Right cardiac atrium (tissue), 5 donors: ENCODE results near the gene MRPL40. TPM values are rescaled to one million over a fixed set of nuclear protein-coding genes. Genes with fewer than 3 reads are reported as not detected.

Experiments
- ATAC-seq, 2 donors: fragments of 200-7000 bp; cut with Tn5 transposase; one replicate each; pipeline versions ENCODE4 v1.8.0 to v1.9.1; 2020; ENCODE audit warnings: moderate library complexity in 2 of 2, mild to moderate bottlenecking in 1 of 2
- DNase-seq, 3 donors: peaks; one replicate each; pipeline ENCODE4 v3.0.0-alpha.2; 2020
- H3K27ac ChIP-seq: one replicate; pipeline ENCODE4 v1.5.1; 2013; ENCODE audit warnings: mild to moderate bottlenecking, low read length, control low read depth, moderate library complexity
- H3K27me3 ChIP-seq: one replicate; pipeline ENCODE4 v1.6.1; 2013; ENCODE audit not compliant: control insufficient read depth, insufficient read depth
- H3K4me1 ChIP-seq: one replicate; pipeline ENCODE4 v1.6.1; 2013; ENCODE audit warnings: low read length; ENCODE audit not compliant: control insufficient read depth, insufficient read depth
- H3K4me3 ChIP-seq: one replicate; pipeline ENCODE4 v1.5.1; 2013; ENCODE audit warnings: low read length, control low read depth
- H3K9me3 ChIP-seq: one replicate; pipeline ENCODE4 v1.6.1; 2013; ENCODE audit warnings: low read length; ENCODE audit not compliant: control insufficient read depth
- WGBS: extraction: QIAGEN DNeasy Blood & Tissue Kit; methylation state at CpG from one replicate; pipeline ENCODE4 v1.1.7; 2013; 5-methylcytosine and 5-hydroxymethylcytosine counted together
- intact Hi-C, 4 donors: fragments of 100-400 bp; cut with DNase I; formaldehyde crosslinking; loops; one replicate each; pipeline versions ENCODE4 v1.11.0 to v1.14.0; 2022 to 2023
- polyA plus RNA-seq: library from polyadenylated mRNA; stranded (reverse); fragments of 200-250 nt; gene quantifications from one replicate; pipeline ENCODE4 v1.2.3, GENCODE V29; 2013
- total RNA-seq, 4 donors: library from RNA; stranded (reverse); fragmentation: NEBNext Ultra II Directional; extraction: Animal tissue kit (Norgen Biotek cat#: 25700); gene quantifications; one replicate each; pipeline ENCODE4 v1.2.1, GENCODE V29; 2021
- donor health status: healthy with polysubstance abuse.
- donor health status: DM: no; HTN: yes; CAD: no.
- donor health status: DM: no; HTN: no; CAD: no.
- donor health status: DM: no; HTN: yes; CAD: no; lungs with severe emphysema.
- donor health status: DM: yes; HTN: yes; CAD: no.

The MRPL40 gene
- total and polyA plus RNA-seq, 5 donors = 37.5 to 66.9 (median 46.6) TPM

- intact Hi-C loops = loop anchor here in 1 of 4 donors (2.0 kb wide), 1 partner anchor 47 kb away; the partner anchor contains the start of gene HIRA
- ATAC-seq = no peak
- Histone ChIP-seq H3K9me3 (no peaks in the 10 kb centered on the region), H3K4me3 (peak overlapping the region; percentile 87), H3K4me1 (no peaks in the 10 kb centered on the region), H3K27ac (peak overlapping the region; percentile 28), H3K27me3 (no peaks in the 10 kb centered on the region)
- DNase-seq = no peak
- 24% methylated on average over 5 of the region's 5 CpGs for WGBS
Measured at GRCh38 chr22:19477321-19478044, 45.1 kb downstream of the MRPL40 start.

- Histone ChIP-seq H3K9me3 (no peaks in the 10 kb centered on the region), H3K4me3 (peak overlapping the region; percentile 87), H3K4me1 (no peaks in the 10 kb centered on the region), H3K27ac (peak overlapping the region; percentile 98), H3K27me3 (no peaks in the 10 kb centered on the region)
- no peak for ATAC-seq
- DNase-seq = no peak
- WGBS = 1% methylated on average over 31 of the region's 31 CpGs
- intact Hi-C loops = loop anchor here in 1 of 4 donors (2.0 kb wide), 1 partner anchor 47 kb away; the partner anchor contains the start of gene HIRA
Measured at GRCh38 chr22:19478045-19478900, 45.9 kb downstream of the MRPL40 start.

- WGBS = under 1% methylated on average over 42 of the region's 42 CpGs
- Histone ChIP-seq H3K27ac (peak within 1 kb of the TSS; percentile 98), H3K4me1 (no peaks in the 10 kb centered on the region), H3K4me3 (peak within 1 kb of the TSS; percentile 87), H3K9me3 (no peaks in the 10 kb centered on the region), H3K27me3 (no peaks in the 10 kb centered on the region)
- intact Hi-C loops = loop anchor here in 1 of 4 donors (2.0 kb wide), 1 partner anchor 48 kb away; the partner anchor contains the start of gene HIRA
- ATAC-seq = peak; percentile 87 to 88
- peak; percentile 89 to 94 (median 92) for DNase-seq
Measured at GRCh38 chr22:19478901-19479354, 46.6 kb downstream of the MRPL40 start, which contains the start of gene UFD1. Gene UFD1 (minus strand): TSS chr22:19479193. CDS start chr22:19479085, 108 bp downstream.

GRCh38 chr22:19479355-19480172, 47.2 kb downstream of the MRPL40 start, which contains the start of gene CDC45:
Gene CDC45 (plus strand): TSS chr22:19479920. CDS start chr22:19479969, 49 bp downstream.
- WGBS = under 1% methylated on average over 50 of the region's 50 CpGs

GRCh38 chr22:19480173-19480568, 47.8 kb downstream of the MRPL40 start:
- intact Hi-C loops = no loop called here
- ATAC-seq (no peak), DNase-seq (no peak)
- Histone ChIP-seq H3K4me3 (peak overlapping the region; percentile 2), H3K4me1 (no peaks in the 10 kb centered on the region), H3K27me3 (no peaks in the 10 kb centered on the region), H3K27ac (no peak overlapping the region), H3K9me3 (no peaks in the 10 kb centered on the region)
- WGBS = 1% methylated on average over 15 of the region's 15 CpGs

More at GRCh38 chr22:19479355-19480172, 47.2 kb downstream of the MRPL40 start, which contains the start of gene CDC45:
- intact Hi-C loops = loop anchor here in 1 of 4 donors (2.0 kb wide), 1 partner anchor 49 kb away; the partner anchor contains the start of gene HIRA
- no peaks in the 10 kb centered on the region for H3K4me1 ChIP-seq
- peak within 1 kb of the TSS; percentile 98 for H3K27ac ChIP-seq
- peak; percentile 96 to 98 (median 97) for DNase-seq
- H3K27me3 ChIP-seq = no peaks in the 10 kb centered on the region
- peak within 1 kb of the TSS; percentile 87 for H3K4me3 ChIP-seq
- no peaks in the 10 kb centered on the region for H3K9me3 ChIP-seq
- peak; percentile 97 to 98 for ATAC-seq

GRCh38 chr22:19480789-19481188, 48.4 kb downstream of the MRPL40 start:
- H3K9me3 ChIP-seq = no peaks in the 10 kb centered on the region
- no peak overlapping the region for H3K27ac ChIP-seq
- DNase-seq = no peak
- H3K4me1 ChIP-seq = no peaks in the 10 kb centered on the region
- WGBS = 73% methylated on average over 10 of the region's 10 CpGs
- no peaks in the 10 kb centered on the region for H3K27me3 ChIP-seq
- intact Hi-C loops = no loop called here
- no peak overlapping the region for H3K4me3 ChIP-seq
- no peak for ATAC-seq

GRCh38 chr22:19482297-19482696, 50.0 kb downstream of the MRPL40 start:
- Histone ChIP-seq H3K27me3 (no peaks in the 10 kb centered on the region), H3K4me1 (no peaks in the 10 kb centered on the region), H3K9me3 (no peaks in the 10 kb centered on the region), H3K27ac (no peak overlapping the region), H3K4me3 (no peak overlapping the region)
- DNase-seq = no peak
- intact Hi-C loops = no loop called here
- ATAC-seq = no peak
- 92% methylated on average over 9 of the region's 9 CpGs for WGBS

GRCh38 chr22:19483481-19484244, 51.3 kb downstream of the MRPL40 start:
- Histone ChIP-seq H3K9me3 (no peaks in the 10 kb centered on the region), H3K27ac (no peak overlapping the region), H3K4me3 (no peak overlapping the region), H3K27me3 (no peaks in the 10 kb centered on the region), H3K4me1 (no peaks in the 10 kb centered on the region)
- ATAC-seq (no peak), DNase-seq (no peak)
- intact Hi-C loops = no loop called here
- 73% methylated on average over 8 of the region's 8 CpGs for WGBS
